Colonic mucosa (tissue), 4 donors: Measurements from ENCODE around the gene PRRX2. TPM values are rescaled to one million over a fixed set of nuclear protein-coding genes. Genes with fewer than 3 reads are reported as not detected.

ENCODE experiments used
- DNase-seq: peaks from one replicate; pipeline ENCODE4 v3.0.0-alpha.2; 2020
- H3K27ac ChIP-seq: fragments of 200-600 bp; one replicate; pipeline ENCODE4 v1.8.0; 2021
- H3K27me3 ChIP-seq: fragments of 200-600 bp; one replicate; pipeline ENCODE4 v1.8.0; 2021
- H3K36me3 ChIP-seq: fragments of 200-600 bp; one replicate; pipeline ENCODE4 v1.8.0; 2021
- H3K4me1 ChIP-seq: fragments of 200-600 bp; one replicate; pipeline ENCODE4 v1.8.0; 2021; ENCODE audit warnings: mild to moderate bottlenecking
- H3K4me3 ChIP-seq: fragments of 200-600 bp; one replicate; pipeline ENCODE4 v1.8.0; 2021
- H3K9ac ChIP-seq, 2 donors: one replicate each; pipeline ENCODE4 v1.7.0; 2013; ENCODE audit warnings: control low read depth in 2 of 2, low read depth in 2 of 2, low read length in 2 of 2
- H3K9me3 ChIP-seq: fragments of 200-600 bp; one replicate; pipeline ENCODE4 v1.8.0; 2021
- intact Hi-C: fragments of 100-400 bp; cut with DNase I; formaldehyde crosslinking; loops from one replicate; pipeline ENCODE4 v1.14.1; 2022
- total RNA-seq, 2 donors: library from RNA; stranded (reverse); fragmentation: NEBNext Ultra II Directional in 1 of 2; extraction: Animal tissue kit (Norgen Biotek cat#: 25700) in 1 of 2; gene quantifications; one replicate each; pipeline ENCODE4 v1.2.1, GENCODE V29; 2021
- TF ChIP-seq, protein P1 (sequence below): fragments of 200-600 bp; IDR thresholded peaks from one replicate; pipeline ENCODE4 v1.8.0; 2022; ENCODE audit warnings: antibody characterized with exemption, mild to moderate bottlenecking
- donor health status: healthy.
- donor health status: DM: no; HTN: no; CAD: no.
- donor health status: DM: no; HTN: no; CAD: no.

Gene PRRX2
- total RNA-seq, 2 donors from 2014 or later: 0.64 to 0.85 TPM

DNA sequence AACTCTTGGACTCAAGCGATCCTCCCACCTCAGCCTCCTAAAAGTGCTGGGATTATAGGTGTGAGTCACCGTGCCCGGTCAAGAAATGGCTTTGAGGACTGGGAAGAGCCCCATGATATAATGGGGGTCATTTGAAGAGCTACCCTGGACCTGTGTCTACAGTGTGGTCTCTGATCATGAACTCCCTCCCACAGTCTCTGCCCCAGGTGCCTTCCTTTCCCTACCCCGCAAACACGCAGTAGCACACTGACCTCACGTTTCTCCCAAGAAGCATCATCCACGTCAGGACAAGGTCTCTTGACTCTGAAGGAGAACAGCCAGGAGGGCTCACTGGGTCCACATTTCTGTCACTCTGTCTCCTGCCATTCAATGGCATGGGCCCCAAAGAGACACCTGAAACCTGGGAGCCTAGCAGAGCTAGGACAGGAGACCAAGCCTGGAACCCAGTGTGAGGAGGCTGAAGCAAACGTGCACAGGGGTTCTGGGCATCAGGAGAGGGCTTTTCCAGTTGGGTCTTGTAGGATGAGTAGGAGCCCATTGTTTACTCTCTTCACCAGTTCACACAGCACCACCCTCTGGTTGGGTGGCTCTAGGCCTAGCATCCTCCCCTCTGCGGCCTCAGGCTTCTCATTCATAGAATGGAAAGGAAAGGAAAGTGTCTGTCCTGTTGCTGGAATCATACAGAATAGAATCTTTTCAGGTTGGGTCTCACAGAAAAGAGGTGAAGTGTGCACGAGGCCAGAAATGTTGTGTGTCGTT lies 23.0 kb downstream of the PRRX2 start:
- no peaks in the 10 kb centered on the region for H3K9me3 ChIP-seq
- intact Hi-C loops: no loop called here

DNA sequence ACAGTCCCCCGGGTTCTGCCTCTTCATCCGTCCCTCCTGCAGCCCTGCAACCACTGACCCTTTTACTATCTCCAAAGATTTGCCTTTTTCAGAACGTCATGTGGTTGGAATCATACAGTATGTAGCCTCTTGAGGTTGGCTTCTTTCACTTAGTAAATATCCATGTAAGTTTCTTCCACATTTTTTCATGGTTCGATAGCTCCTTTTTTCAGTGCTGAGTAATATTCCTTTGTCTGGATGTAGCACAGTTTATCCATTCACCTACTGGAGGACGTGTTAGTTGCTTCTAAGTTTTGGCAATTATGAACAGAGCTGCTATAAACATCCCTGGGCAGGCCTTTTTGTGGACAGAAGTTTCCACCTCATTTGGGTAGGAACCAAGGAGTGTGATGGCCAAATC lies 27.1 kb downstream of the PRRX2 start:
- intact Hi-C loops: no loop called here
- DNase-seq: no peak
- Histone ChIP-seq H3K9me3 (no peaks in the 10 kb centered on the region), H3K4me1 (no peaks in the 10 kb centered on the region), H3K36me3 (no peaks in the 10 kb centered on the region), H3K4me3 (no peak overlapping the region), H3K9ac (no peak overlapping the region), H3K27ac (no peak overlapping the region), H3K27me3 (peaks cover 13% of the 10 kb centered on the region)
- TF ChIP-seq, protein P1, sequence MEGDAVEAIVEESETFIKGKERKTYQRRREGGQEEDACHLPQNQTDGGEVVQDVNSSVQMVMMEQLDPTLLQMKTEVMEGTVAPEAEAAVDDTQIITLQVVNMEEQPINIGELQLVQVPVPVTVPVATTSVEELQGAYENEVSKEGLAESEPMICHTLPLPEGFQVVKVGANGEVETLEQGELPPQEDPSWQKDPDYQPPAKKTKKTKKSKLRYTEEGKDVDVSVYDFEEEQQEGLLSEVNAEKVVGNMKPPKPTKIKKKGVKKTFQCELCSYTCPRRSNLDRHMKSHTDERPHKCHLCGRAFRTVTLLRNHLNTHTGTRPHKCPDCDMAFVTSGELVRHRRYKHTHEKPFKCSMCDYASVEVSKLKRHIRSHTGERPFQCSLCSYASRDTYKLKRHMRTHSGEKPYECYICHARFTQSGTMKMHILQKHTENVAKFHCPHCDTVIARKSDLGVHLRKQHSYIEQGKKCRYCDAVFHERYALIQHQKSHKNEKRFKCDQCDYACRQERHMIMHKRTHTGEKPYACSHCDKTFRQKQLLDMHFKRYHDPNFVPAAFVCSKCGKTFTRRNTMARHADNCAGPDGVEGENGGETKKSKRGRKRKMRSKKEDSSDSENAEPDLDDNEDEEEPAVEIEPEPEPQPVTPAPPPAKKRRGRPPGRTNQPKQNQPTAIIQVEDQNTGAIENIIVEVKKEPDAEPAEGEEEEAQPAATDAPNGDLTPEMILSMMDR: no peak

More for the DNA sequence above, 23.0 kb downstream of the PRRX2 start:
- no peak for DNase-seq
- Histone ChIP-seq H3K27me3 (no peaks in the 10 kb centered on the region), H3K27ac (no peak overlapping the region), H3K4me3 (no peak overlapping the region), H3K4me1 (no peaks in the 10 kb centered on the region), H3K9ac (no peak overlapping the region), H3K36me3 (no peaks in the 10 kb centered on the region)
- TF ChIP-seq, protein P1: no peak

DNA sequence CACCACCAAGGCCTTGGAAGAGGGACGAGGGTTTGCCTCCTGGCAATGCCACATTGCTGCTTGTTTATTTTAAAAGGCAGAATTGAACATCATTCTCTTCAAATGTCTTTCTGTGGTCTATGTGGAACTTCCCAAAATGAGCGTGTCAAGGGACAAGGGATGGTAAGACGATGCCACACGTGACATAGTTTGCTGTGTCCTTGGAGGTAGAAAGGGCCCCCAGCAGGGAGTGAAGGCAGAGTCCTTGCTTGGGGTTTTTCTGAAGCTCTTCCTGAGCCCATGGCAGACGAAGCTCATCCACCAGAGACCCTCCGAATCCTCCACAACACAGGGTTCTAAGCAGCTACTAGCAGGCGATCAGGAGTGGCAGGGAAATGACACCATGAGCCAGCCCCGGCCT lies 28.3 kb downstream of the PRRX2 start:
- Histone ChIP-seq H3K9ac (no peak overlapping the region), H3K36me3 (no peaks in the 10 kb centered on the region)
- no peak for DNase-seq

DNA sequence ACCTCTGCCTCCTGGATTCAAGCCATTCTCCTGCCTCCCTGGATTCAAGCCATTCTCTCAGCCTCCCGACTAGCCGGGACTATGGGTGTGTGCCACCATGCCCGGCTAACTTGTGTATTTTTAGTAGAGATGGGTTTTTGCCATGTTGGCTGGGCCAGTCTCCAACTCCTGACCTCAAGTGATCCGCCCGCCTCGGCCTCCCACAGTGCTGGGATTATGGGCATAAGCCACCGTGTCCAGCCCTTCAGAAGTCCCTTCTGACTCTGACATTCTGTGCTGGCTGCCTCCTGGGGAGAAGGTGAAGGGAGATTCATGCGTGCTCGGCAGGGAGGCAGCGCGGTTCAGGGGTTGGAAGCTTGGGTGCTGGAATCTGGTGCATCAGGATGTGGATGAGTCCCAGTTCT lies 28.8 kb downstream of the PRRX2 start:
- peaks cover 20% of the 10 kb centered on the region for H3K27me3 ChIP-seq
- H3K27ac ChIP-seq: no peak overlapping the region
- TF ChIP-seq, protein P1: no peak

More for the DNA sequence above, 28.3 kb downstream of the PRRX2 start:
- intact Hi-C loops: no loop called here
- no peak overlapping the region for H3K27ac ChIP-seq
- peaks cover 19% of the 10 kb centered on the region for H3K27me3 ChIP-seq
- TF ChIP-seq, protein P1: no peak
- H3K4me1 ChIP-seq: no peaks in the 10 kb centered on the region
- H3K4me3 ChIP-seq: no peak overlapping the region
- H3K9me3 ChIP-seq: no peaks in the 10 kb centered on the region

DNA sequence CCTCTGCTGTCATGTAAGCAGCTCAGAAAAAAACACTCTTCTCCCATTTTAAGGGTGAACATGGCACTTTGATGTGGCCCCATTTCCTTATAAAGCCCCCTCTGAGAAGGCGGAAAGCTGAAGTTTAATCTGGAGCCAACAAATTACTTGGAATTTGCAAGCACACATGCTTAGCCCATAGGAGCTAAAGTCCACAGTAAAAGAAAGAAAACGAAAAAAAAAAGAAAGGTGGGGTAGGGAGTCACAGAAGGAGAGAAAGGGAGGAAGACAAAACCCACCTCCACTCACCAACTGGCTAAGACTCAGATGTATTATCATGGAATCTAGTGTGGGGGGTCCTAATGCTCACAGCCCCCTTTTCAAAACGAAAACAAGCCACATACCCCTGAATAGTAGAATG lies 30.4 kb downstream of the PRRX2 start:
- H3K9me3 ChIP-seq: no peaks in the 10 kb centered on the region
- no peak overlapping the region for H3K9ac ChIP-seq
- H3K36me3 ChIP-seq: no peaks in the 10 kb centered on the region
- H3K4me1 ChIP-seq: no peaks in the 10 kb centered on the region
- no peak for DNase-seq
- H3K27me3 ChIP-seq: peaks cover 20% of the 10 kb centered on the region
- H3K27ac ChIP-seq: no peak overlapping the region
- intact Hi-C loops: no loop called here
- no peak overlapping the region for H3K4me3 ChIP-seq
- TF ChIP-seq, protein P1: no peak

More for the DNA sequence above, 28.8 kb downstream of the PRRX2 start:
- intact Hi-C loops: no loop called here
- no peak overlapping the region for H3K4me3 ChIP-seq
- H3K9me3 ChIP-seq: no peaks in the 10 kb centered on the region
- no peak overlapping the region for H3K9ac ChIP-seq
- no peak for DNase-seq
- no peaks in the 10 kb centered on the region for H3K4me1 ChIP-seq
- H3K36me3 ChIP-seq: no peaks in the 10 kb centered on the region
